GM18508 (cell line): ENCODE measurements around the gene RIBC2.

Experiments used
- ATAC-seq: cut with Tn5 transposase; IDR thresholded peaks from one replicate; pipeline ENCODE4 v1.9.1; 2021; ENCODE audit warnings: moderate number of reproducible peaks; ENCODE audit not compliant: insufficient read depth, unreplicated experiment

RIBC2 gene

DNA sequence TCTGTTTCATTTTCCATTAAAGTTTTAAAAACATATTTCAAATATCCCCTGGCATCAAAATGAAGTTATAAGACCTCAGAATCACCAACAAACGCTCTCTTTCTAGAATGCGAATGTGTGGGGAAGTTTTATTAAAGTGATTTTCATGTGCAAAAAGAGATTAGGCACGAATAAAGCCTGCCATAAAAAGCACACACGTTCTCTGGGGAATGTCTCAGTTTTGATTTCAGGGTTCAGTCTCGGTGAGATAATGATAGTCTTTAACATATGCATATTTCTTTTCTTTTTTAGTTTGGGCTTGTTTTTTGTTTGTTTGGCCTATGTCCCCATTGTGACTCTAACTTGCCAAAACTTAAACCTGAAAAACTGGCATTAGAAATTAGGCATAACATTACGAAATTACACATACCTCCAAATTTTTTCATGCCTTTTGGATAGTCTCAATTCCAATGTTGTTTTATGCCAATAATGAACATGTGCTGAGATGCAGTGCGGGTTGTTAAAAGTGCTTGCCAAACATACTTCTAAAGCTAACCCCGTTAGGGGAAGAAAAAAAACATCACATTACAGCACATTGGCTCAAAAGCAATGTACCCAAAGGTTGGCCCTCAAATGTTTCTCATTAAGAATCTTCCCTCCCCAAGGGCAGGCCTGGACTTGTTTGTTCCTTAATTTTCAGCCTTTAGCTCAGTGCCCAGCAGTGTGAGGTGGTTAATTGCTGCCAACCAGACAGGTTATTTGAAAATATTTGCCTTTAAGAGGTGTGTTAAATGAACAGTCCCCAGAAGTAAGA lies 56.0 kb downstream of the RIBC2 start:
- no peak for ATAC-seq

DNA sequence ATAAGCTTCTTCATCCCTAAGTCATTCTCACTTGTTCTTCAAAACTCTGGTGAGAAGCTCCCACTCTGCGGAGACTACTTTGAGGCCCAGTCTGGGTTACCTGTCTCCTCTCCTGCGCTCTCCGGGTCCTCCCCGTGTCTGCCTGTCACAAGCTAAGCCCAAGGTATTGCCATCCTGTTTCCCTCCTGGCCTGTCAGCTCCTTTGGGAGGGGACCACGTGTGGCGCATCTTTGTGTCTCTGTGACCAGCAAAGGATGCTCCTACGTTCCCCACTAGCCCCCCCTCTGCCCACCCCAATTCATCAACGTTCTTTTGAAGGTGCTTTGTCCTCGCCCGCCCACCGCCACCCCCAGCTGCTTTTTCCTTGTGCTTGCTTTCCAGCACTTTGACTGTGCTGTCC lies 57.4 kb downstream of the RIBC2 start:
- no peak for ATAC-seq

DNA sequence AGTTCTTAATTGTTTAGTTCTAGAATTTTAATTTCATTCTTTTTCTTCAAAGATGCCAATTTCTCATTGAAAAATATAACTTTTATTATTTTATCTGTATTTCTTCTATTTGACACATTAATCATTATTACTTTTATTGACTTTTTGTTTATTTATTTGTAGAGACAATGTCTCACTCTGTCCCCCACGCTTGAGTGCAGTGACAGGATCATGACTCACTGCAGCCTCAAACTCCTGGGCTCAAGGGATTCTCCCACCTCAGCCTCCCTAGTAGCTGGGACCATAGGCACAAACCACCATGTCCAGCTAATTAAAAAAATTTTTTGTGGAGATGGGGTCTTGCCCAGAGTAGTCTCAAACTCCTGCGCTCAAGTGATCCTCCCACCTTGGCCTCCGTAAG lies 58.9 kb downstream of the RIBC2 start:
- ATAC-seq, result no peak

DNA sequence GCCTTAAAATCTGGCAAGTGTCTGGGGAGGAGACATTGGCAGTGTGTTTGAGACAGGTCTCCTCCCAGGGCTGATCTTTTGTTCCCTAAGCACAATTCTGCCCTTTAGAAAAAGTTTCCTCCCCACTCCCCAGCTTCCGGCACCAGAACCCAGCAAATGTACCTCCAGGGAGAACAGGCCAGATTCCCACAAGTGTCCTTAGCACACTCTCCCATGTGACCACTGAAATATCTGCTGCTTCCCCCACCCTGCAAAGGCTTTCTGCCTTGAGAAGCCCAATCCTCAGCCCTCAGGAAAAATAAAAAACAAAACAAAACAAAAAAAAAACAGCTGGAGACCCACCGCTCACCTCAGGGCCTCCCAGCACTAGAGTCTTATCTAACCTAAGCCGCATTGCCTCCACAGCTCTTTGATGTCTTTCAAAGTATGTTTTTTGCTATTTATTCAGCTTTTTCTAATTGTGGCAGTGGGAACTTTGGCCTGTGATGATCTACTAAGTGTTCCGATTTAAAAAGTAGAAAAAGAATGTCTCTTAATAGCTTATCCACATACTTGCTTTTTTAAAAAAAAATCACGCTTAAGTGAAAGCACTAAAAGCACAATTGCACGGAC lies 60.2 kb downstream of the RIBC2 start:
- ATAC-seq, result no peak

DNA sequence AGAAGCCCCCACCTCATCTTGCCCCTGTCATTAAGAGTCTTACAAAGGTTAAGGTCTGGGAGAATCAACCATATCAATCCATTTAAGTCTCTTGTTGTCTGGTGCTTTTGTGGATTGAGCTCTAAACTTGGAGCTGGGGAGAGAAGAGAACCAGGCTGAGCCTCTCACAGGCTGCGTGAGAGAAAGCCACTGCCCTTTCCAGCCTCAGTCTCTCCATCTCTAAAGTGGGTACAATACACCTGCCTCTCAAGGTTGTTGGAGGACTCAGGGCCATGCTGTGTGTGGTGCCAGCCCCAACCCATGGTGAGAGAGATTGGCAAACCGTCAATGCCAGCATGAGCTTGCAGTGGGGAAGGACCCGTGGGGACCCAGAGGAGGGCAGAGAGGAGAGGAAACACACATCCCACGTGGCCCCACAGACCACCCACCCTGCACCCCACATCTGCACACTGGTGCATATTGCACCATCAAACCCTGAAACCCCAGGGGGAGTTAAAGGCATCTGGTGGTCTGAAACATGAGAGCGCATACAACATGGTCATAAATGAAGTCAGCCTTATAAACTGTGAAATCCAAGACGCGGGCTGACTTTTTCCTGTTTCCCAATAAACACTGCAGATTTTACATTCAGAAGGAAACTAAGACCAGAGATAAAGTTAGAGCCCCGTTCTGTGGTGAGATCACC lies 61.7 kb downstream of the RIBC2 start:
- no peak for ATAC-seq

DNA sequence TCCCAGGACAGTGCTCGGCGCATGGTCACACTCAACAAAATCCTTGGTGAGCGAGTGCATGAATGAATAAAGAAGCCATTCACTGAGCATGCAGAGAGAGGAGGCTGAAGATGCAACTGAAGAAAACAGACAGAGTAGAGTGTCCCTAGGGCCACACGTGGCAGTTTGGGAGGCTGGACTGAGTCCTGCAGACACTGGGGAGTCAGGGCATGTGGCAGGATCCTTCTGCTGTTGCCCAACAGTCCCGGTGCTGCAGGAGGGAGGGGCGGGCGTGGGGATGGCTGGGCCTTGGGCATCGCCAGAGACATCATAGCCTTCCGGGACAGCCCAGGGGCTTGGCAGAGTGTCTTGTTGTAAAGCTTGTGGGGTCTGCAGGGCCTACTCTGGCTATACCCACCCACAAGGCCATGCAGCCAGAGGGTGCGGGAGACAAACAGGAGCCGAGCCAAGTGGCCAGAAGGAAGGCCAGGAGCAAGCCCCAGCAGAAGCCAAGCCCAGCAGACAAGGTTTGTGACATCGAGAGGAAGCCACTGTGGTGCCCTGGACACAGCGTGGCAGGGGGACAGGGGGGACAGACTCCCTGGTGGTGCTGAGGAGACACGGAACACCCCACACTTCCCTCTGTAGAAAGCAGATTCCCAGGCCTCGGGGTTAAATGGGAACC lies 62.5 kb downstream of the RIBC2 start:
- ATAC-seq, result no peak

DNA sequence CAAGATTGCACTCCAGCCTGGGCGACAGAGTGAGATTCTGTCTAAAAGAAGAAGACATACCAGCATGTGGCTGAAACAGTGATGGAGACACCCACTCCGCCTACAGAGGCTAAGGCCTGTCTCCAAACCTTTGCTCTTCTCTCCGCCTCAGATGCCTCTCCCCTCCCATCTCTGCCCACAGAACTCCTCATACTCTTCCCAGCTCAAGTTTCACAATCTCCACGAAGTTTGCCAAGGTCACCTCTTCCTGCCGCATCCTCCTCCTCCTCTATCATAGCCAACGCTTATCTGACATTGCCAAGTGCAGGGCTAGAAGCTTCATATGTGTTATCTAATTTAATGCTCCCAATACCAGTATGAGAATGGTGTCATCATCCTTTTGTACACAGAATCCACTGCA lies 63.3 kb downstream of the RIBC2 start:
- ATAC-seq, result no peak

DNA sequence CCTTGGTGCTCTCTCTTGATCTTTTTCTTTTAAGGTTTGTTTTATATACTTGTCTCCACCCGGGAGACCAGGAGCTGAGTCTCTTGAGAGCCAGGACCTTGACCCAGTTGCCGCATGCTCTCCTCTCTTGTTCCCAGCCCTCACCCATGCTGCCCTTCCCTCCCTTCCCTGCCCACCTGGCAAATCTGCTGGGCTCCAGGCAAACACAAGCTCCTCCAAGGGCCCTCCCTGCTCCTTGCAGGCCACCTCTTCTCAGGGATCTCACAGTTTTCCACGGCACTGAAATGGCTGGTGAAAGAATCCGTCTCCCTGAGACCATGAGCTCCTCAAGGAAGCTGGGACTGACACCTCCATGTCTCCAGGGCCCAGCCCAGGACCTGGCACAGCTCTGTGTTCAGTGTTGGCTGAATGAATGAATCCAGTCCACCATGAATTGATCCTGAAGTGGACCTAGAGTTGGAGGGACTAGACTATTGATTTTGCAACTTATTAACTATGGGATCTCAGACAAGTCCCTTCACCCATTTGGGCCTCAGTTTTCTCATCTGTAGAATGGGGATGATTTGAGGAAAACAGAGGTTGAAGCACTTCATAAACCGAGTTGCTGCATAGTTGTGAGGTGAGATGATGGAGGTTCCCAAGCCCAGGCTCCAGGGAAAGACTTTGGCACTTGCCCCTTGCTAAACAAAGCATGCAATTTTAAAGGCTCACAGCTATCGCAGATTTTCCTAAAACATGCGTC lies 64.0 kb downstream of the RIBC2 start:
- ATAC-seq, result no peak

DNA sequence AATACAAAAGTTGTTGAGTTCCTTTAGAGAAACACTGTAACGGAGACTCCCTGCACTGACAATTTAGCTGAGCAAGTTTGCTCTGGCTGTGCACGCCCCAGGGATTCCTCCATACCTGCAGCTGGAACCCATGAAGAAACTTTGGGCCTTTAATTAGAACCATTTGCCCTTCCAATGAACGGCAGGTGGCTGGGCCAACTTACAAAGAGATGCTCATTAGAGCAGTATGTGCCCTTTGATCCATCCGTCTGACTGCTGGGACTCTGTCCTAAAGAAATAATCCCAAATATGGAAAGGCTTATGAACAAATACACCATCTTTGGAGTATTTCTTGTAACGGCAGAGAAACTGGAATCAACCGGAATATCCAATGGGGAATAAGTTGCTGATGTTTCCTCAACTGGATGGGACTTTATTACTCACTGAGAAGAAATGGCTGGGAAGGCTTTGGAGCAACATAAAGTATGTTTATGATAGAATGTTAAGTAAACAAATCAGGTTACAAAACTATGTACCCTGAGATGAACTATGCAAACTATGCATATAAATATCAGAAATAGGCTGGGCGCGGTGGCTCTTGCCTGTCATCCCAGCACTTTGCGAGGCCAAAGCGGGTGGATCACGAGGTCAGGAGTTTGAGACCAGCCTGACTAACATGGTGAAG lies 64.7 kb downstream of the RIBC2 start:
- ATAC-seq, result no peak

DNA sequence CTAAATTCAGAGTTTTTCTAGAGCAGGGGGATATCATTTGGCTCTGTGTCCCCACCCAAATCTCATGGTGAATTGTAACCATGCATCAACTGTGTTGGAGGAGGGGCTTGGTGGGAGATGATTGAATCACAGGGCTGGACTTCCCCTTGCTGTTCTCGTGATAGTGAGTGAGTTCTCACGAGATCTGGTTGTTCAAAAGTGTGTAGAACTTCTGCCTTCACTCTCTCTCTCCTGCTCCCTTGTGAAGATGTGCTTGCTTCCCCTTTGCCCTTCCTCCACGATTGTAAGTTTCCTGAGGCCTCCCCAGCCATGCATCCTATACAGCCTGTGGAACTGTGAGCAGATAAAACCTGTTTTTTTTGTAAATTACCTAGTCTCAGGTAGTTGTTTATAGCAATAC lies 67.2 kb downstream of the RIBC2 start:
- no peak for ATAC-seq

DNA sequence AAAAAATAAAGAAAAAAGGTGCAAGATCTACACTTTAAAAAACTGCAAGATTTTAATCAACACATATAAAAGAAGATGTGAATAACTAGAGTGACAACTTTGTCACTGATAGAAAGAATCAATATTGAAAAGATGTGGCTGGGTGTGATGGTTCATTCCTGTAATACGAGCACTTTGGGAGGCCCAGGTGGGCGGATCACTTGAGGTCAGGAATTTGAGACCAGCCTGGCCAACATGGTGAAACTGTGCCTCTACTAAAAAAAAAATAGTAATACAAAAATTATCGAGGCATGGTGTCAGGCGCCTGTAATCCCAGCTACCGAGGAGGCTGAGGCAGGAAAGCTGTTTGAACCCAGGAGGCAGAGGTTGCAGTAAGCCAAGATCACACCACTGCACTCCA lies 68.2 kb downstream of the RIBC2 start:
- no peak for ATAC-seq
